ENCODE results near the gene CFDP1.
"Not testable (repeated sequence)": the region's sequence is repeated elsewhere in the genome, so short reads cannot be mapped to it uniquely, and the experiment has no call there.

The CFDP1 gene

GRCh38 chr16:75288596-75289120 lies 144.6 kb downstream of the CFDP1 start:
- peak; percentile 51 for DNase-seq

GRCh38 chr16:75288181-75288580 lies 145.1 kb downstream of the CFDP1 start:
- DNase-seq = no peak

- no peak for DNase-seq
These were observed 145.6 kb downstream of the CFDP1 start for GRCh38 chr16:75287708-75288107.

GRCh38 chr16:75286389-75286788 lies 146.9 kb downstream of the CFDP1 start:
- DNase-seq = no peak

DNA sequence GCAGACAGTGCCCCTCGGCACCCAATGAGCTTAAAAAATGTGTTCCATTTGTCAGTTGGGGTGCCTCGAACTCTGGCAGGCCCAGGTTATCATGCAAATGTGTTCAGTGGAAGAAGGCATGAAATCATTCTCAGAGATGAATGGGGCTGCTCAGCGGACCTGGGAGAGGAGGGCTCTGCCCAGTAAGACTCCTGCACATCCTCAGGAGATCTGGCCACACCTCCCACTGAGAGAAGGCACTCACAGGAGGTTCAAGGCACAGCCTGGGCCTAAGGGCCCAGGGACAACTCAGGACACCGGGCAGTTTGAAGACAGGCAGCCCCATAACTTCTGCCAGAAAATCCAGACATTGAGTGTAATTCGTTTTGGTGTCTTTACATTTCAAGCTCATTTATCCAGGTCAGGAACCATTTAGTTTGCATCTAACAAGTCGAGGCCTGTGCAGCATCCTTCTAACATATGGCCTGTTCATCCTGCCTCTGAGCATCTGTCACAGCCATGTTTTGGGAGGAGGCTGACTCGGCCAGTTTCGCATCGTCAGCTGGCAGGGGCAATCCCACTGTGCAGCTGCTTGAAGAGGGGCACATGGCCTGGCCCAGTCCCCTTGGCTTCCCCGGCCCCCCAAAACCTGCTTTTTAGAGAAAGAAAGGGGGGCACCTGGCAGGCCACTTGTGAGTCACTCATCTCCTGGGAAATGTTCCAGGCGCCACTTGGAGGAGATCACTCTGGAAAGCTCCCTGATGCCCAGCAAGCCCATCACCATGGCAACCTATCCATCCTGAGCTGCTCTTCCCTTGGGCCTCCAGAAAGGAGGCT lies 150.6 kb downstream of the CFDP1 start:
- no peak for DNase-seq

- DNase-seq = no peak
These were observed 151.5 kb downstream of the CFDP1 start for GRCh38 chr16:75281826-75282225.

- not testable (repeated sequence) for DNase-seq
These were observed 152.3 kb downstream of the CFDP1 start for GRCh38 chr16:75281009-75281408.

- DNase-seq = no peak
These were observed 152.9 kb downstream of the CFDP1 start for GRCh38 chr16:75280331-75280804.

DNA sequence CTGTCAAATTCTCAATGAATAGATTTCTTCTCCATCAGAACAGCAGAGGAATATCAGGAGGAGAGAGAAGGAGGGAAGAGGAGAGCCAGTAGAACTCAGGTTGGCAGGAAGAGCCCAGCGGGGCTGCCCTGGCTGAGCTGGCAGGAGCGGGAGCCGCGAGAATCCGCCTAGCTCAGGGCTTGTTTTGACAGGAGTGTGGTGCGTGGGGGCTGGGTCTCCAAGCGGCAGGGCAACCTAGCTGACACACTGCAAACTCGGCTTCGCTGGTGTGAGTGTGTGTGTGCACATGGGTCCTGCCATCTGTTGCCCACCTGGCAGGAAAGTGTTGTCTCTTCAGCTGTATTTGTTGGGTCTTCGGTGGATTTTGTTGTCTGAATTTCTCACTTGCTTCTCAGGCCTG lies 154.0 kb downstream of the CFDP1 start:
- no peak for DNase-seq

GRCh38 chr16:75273054-75273925 lies 160.0 kb downstream of the CFDP1 start:
- DNase-seq = no peak

- DNase-seq = not testable (repeated sequence)
These were observed 160.7 kb downstream of the CFDP1 start for GRCh38 chr16:75272629-75273028.

- DNase-seq = no peak
These were observed 161.2 kb downstream of the CFDP1 start for GRCh38 chr16:75272097-75272551.

- no peak for DNase-seq
These were observed 161.7 kb downstream of the CFDP1 start for GRCh38 chr16:75271441-75272096.

DNA sequence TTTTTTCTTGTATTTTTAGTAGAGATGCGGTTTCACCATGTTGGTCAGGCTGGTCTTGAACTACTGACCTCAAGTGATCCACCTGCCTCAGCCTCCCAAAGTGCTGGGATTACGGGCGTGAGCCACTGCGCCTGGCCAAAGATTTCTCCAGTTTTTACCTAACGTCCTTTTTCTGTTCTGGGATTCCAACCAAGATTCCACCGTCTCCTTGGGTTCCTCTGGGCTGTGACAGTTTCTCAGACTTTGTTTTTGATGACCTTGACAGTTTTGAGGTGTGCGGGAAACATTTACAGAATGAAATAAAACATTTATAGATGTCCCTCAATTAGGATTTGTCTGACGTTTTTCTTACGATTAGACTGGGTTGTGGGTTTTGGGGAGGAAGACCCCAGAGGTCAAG lies 163.9 kb downstream of the CFDP1 start:
- not testable (repeated sequence) for DNase-seq

GRCh38 chr16:75267631-75268264 lies 165.6 kb downstream of the CFDP1 start:
- DNase-seq = no peak

GRCh38 chr16:75266738-75267630 lies 166.3 kb downstream of the CFDP1 start:
- DNase-seq = no peak

DNA sequence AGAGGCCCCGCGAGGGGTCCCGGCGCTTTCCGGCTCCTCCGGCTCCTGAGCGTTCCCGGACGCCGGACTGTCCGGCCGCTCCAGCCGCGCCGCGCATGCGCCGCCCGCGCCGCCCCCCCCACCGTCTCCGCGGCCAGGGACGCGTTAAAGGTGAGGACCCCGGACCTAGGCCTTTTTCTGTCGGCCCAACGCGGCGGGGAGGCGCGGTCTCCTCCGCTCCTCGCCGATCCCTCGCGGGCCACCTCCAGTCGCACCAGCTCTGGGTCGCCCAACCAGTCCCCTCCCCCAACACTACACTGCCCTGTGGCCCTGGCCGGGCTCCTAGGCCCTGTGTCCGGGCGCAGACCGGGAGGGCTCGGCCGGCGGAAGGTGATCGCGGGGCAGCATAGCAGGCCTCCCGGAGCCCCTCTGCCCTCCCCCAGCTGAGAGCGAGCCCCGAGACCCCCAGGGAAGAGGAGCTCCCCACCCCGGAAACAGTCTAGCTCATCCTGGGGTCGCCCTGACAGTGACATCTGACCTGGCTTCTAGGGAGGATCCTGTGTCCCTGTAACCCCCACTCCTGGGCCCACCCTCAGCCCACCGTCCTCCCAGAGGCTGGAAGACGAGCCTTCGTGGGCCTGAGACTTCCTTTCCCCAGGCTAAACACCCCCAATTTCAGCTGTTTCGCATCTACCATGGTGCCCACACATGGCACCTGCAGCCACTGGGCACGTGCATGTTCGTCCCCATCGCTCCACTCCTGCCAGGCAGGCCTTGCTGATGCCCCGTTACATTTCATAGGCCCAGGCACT lies 167.2 kb downstream of the CFDP1 start:
- no peak for DNase-seq

DNA sequence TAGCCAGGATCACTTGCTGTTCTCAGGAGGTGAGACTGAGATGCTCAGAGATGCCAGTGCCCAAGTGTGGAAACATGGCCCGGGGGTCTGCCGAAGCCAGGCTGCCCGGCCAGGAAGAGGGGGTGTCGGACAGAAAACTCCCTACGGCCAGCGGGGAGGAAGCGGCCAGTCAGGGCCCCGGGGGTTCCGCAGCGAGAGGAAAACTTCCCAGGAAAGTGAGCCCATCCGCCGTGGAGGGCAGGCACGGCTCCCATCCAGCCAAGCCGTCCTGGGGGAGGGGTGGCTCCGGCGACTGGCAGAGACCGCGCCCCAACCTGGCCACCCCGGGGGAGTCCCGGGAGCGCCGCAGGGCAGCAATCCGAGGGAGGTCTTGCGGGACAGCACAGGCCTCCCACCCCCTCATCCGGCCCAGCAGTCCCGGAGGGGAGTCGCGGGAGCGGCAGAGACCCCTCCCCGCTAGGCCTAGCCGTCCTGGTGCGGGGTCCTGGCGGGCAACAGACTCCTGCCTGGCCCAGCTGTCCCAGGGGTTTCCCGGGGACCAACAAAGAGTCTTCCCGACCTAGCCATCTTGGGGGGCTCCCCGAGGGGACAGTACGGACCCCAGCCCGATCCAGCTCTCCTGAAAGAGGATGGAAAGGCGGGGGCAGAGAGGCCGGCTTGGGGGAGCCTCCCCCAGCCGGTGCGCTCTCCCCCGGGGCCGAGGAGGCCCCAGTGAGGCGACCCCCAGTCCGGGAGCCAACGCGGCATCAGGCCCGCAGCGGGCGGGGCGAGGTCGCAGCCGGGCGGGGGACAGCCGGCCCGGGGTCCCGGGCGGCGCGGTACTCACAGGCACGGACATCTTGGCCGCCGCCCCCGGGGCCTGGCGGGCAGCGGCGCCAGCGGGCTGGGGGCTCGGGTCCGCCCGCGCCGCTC lies 168.0 kb downstream of the CFDP1 start:
- no peak for DNase-seq

DNA sequence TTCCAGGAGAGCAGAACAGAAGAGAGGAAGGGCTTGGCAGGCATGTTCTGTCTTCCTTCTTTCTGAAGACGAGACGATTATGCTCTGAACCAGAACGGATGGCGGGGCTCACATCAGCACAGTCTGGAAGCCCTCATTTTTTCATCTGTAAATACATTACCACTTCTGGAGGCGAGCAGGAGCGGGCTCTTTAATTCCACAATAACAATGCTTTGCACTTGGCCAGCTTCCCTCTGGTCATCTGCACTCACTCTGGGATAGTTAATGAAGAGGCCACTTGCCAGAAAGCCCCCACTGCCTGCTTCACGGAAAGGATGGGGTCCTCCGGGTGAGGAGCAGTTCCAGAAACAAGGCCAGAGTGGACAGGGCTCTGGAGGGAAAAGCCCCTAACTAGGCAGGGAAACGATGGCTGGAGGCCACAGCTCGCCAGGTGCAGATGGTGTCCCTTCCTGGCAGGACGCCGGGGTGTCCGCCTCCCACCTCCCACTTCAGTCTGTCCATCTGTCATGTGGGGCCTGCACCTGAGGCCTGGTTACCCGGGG lies 168.8 kb downstream of the CFDP1 start:
- no peak for DNase-seq

Measured in activated naive CD4-positive, alpha-beta T cell treated with anti-CD3 and anti-CD28 coated beads, Interleukin-2, amount 50 U/mL, for 16 hours (primary cell).